SW 1271 (cell line): ENCODE data around the gene FNDC10.

ENCODE experiments used
- DNase-seq, 2 experiments: peaks; one replicate each; lab custom pipeline; 2025; lab: John Stamatoyannopoulos, UW

FNDC10 gene

GRCh38 chr1:1627829-1628753, 28.2 kb upstream of the FNDC10 start:
- no peak for DNase-seq

GRCh38 chr1:1627261-1627828, 27.4 kb upstream of the FNDC10 start:
- DNase-seq: no peak

GRCh38 chr1:1626207-1627141, 26.5 kb upstream of the FNDC10 start:
- DNase-seq: no peak

- no peak for DNase-seq
These were observed 25.9 kb upstream of the FNDC10 start for GRCh38 chr1:1625824-1626206.

GRCh38 chr1:1625404-1625775, 25.5 kb upstream of the FNDC10 start:
- DNase-seq: no peak

DNA sequence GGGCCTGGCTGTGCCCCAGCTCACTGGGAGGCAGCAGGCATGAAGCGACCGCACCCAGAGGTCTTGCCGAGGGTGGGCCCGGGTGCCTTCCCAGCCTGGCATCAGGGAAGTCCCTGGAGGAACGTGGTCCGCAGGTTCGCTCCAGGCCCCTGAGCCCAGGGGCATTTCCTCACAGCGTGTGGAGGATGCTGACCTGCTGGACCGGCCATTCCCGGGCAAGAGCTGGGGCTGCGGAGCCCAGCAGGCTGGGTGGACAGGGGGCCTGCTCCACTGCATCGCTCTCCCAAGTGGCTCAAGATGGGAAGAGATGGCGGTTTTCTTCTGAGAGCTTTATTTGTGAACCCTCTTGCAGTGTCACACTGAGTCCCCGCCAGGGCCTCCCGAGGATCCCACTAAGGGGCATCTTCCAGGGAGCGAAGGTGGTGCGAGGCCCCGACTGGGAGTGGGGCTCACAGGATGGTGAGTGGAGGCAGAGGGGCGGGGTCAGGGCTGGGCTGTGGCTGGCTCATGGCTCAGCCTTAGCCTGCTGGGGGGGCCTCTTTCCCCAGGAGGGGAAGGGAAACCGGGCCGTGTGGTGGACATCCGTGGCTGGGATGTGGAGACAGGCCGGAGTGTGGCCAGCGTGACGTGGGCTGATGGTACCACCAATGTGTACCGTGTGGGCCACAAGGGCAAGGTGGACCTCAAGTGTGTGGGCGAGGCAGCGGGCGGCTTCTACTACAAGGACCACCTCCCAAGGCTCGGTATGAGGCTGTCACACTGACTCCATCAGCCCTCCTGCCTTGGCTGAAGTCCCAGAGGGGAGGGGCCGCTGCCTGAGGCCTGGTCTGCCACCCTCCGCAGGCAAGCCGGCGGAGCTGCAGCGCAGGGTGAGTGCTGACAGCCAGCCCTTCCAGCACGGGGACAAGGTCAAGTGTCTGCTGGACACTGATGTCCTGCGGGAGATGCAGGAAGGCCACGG, 24.8 kb upstream of the FNDC10 start:
- no peak for DNase-seq

- DNase-seq: no peak
These were observed 23.9 kb upstream of the FNDC10 start for GRCh38 chr1:1623631-1624442.

GRCh38 chr1:1623181-1623630, 23.3 kb upstream of the FNDC10 start:
- no peak for DNase-seq

- no peak for DNase-seq
These were observed 22.8 kb upstream of the FNDC10 start for GRCh38 chr1:1622788-1623094.

GRCh38 chr1:1622010-1622787, 22.3 kb upstream of the FNDC10 start:
- DNase-seq: no peak

GRCh38 chr1:1621173-1622009, 21.5 kb upstream of the FNDC10 start:
- DNase-seq: no peak

DNA sequence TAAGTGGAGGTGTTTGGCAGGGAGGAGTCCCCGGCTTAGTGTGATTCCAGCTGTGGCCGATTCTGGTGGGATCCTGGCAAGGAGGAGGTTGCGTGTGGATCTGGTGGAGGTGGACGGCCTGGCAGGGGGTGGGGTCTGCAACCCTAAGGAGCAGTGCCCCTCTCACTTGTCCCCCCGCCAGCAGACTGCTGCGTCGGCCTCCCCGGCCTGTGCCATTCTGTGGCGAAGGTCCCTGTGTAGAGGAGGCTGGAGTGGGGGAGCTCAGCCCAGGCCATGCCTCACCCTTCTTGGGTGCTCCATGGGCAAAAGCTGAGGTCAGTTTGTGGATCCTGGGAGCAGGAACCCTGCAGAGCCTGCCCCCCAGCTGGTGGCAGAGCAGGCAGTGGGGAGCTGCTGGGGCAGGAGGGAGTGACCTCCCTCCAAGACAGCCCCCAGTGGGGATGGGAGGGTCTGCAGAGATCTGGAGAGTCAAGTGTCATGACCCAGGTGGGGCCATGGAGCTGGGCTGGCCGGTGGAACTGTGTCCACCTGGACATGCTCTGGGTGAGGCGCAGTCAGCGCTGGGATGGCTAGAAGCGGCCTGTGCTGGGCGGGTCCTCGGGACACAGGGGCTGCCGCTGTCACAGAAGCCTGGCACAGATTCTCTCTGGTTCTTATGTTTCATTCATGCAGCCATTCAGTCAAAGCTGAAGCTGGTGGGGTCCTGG, 20.7 kb upstream of the FNDC10 start:
- no peak for DNase-seq

GRCh38 chr1:1619917-1620361, 20.0 kb upstream of the FNDC10 start:
- no peak for DNase-seq

GRCh38 chr1:1618396-1619068, 18.6 kb upstream of the FNDC10 start:
- DNase-seq: no peak

GRCh38 chr1:1617925-1618324, 18.0 kb upstream of the FNDC10 start:
- DNase-seq: no peak

GRCh38 chr1:1617516-1617915, 17.6 kb upstream of the FNDC10 start:
- DNase-seq: no peak

- DNase-seq: no peak
These were observed 16.9 kb upstream of the FNDC10 start for GRCh38 chr1:1616838-1617237.
